GM18858 (cell line): ENCODE measurements around the gene FER.
A peak's percentile ranks its signal among the peaks of the same experiment; 100 is the strongest.
"Not testable (repeated sequence)": the region's sequence is repeated elsewhere in the genome, so short reads cannot be mapped to it uniquely, and the experiment has no call there.

Source experiments
- ATAC-seq: cut with Tn5 transposase; IDR thresholded peaks from one replicate; pipeline ENCODE4 v1.9.1; 2021; ENCODE audit not compliant: unreplicated experiment

Gene FER

DNA sequence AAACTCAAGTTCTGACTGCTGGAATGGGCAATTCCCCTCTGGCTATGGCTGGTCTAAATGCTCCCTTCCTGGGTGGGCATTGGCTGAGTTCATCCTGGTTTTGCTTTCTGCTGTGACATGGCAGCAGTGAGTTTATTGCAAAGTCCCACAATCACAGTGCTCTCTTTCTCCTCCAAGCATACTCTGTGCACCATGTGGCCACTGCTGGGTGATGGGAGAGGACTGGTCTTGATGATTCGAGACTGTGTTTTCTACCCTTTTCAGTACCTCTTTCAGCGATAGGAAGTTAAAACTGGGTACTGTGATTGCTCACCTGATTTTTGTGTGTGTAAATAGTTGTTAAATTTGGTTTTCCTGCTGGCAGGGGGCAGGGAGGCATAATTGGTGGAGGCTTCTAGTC, 49.7 kb downstream of the FER start:
- ATAC-seq: no peak

DNA sequence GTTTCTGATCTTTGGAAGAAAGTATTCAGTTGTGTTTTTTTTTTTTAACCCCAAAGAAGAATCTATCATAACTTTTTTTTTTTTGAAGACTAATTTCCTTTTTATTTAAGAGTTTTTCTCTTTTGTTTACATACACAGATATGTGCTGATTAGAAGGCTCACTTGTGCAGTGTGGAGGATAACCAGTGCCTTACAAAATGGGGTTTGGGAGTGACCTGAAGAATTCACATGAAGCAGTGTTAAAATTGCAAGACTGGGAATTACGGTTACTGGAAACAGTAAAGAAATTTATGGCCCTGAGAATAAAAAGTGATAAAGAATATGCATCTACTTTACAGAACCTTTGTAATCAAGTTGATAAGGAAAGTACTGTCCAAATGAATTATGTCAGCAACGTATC, 50.3 kb downstream of the FER start:
- ATAC-seq: no peak

DNA sequence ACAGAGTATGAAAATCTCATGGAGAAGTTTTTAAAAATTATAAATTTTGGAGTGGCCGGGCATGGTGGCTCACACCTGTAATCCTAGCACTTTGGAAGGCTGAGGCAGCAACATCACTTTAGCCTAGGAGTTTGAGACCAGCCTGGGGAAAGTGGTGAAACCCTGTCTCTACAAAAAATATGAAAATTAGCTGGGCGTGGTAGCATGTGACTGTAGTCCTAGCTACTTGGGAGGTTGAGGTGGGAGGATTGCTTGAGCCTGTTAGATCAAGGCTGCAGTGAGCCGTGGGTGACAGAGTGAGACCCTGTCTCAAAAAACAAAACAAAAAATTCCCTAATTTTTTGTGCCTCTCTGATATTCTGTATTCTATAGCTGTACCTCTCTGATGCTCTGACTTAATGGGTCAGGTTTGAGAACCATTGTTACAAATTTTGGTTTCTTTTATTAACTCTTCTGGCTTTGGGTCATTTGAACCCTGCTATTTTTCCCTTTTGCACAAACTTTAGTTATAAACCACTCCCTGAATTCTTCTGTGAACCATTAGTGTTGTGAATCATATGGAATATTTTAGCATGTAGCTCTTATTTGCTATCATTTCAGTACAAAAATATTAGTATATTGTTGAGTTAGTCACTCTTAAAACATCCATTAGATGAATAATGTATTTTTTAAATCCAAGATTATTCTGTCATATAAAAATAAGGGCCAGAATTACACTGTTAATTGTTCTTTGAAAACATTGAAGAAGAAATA, 51.0 kb downstream of the FER start:
- ATAC-seq: no peak

DNA sequence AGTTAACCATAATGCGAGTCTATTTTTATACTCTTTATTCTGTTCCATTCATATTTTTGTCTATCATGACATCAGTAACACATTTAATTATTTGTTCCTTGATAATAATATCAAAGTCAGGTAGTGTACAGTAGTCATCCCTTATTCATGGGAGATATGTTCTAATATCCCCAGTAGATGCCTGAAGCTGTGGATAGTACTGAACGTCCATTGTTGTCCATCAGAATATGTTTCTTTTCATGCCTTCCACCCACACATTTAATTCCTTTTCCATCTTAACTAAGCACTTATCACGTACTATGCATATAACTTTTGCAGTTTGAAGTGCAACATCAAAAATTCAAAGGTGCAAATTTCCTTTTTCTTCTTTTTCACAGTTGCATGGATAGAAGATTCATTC, 53.6 kb downstream of the FER start:
- no peak for ATAC-seq

DNA sequence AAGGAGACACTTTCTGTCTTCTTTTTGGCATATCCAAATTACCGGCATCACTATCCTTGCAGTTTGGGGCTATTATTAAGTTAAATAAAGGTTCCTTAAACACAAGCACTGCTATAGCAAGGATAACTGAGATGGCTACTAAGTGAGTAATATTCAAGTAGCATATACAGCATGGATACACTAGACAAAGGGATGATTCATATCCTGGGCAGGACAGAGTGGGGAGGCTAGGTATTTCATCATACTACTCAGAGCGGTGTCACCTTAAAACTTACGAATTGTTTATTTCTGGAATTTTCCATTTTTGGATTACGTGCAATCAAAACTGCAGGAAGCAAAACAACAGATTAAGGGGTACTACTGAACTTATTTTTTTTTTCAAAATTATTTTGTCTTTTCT, 54.1 kb downstream of the FER start:
- ATAC-seq: no peak

DNA sequence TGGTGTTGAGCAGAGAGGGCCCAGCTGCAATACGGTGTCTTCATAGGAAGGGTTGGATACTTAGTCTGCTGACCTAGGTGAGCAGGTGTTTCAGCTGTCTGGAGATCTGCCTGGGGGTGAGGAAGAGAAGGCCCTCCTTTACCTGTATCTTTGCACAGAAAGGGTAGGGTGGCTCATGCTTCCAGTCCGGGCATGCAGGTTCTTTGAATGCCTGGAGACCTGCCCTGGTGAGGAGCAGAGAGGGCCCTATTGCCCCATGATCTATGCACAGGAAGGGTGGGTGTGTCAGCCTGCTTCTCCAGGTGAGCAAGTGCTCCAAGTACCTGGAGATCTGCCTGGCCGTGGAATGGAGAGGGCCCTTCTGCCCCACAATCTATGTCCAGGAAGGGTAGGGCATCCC, 63.0 kb downstream of the FER start:
- ATAC-seq: no peak

DNA sequence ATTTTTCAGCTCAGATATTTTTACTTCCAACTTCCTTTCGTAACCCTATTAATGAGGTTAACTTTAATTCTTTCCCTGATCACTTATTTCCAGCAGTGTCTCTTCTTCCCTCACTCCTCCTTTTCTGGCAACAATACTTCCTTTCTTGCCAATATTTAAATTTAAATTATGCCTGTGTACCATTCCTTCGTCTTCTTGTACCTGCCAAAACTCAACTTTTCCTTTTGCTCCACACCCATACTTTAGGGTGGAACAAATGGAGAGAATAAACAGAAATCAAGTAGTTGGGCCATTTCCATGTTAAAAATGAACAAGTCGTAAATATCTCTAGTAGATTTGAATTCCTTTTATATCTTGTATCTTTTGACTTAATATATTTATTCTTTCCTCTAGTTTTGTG, 66.0 kb downstream of the FER start:
- ATAC-seq: no peak

DNA sequence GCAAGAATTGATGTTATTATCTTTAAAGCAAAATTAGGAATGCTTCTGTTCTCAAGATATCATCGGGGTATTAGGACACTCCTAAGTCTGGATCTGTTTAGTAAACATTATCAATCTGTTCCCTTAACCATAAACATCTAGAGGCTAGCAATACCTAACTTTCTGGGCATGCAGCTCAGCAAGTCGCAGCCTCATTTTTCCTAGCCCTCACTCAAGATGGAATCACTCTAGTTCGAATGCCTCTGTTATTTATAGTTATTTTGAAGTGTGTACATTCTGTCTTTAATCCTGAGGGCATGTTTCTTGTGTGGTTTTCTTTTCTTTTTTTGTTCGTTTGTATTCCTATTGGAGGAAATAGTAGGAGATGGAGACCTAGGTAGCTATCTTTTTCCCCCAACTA, 66.9 kb downstream of the FER start:
- no peak for ATAC-seq

DNA sequence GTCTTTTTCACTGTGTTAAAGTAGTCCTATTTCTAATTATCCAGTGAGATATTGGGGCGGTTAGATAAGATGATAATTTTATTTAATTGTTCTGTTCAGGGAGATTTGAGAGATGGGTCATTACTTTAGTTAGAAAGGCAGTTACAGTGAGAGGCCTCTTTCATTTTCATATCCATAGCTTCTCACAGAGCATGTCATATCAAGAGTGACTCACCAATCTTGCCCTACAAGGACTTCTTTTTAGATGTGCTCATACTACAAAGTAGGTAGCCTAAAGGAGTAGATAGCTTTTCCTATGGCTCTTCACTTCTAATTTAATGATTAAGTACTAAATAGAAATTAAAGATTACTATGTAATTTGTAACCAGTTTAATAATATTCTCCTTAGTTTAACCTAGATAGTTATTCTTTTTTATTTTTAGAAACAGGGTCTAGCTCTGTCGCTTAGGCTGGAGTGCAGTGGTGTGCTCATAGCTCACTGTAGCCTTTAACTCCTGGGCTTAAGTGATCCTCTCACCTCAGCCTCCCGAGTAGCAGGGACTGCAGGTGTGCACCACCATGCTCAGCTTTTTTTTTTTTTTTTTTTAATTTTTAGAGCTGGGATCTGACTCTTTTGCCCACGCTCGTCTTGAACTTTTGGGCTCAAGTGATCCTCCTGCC, 71.0 kb downstream of the FER start:
- peak; percentile 99 for ATAC-seq

DNA sequence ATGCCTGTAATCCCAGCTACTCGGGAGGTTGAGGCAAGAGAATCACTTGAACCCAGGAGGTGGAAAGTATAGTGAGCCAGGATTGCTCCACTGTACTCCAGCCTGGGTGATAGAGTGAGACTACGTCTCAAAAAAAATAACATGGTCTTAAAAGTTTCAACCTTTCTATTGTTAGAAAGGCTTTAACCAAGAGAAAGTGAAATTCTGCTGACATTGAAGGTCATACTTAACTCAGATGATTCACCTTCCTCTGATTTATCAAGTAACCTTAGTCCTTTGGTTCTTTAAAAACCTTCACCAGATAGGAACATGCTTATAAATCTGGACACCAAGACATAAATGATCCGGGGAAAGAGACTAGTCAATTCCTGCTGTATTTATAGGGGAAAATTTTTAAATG, 73.3 kb downstream of the FER start:
- ATAC-seq: no peak

DNA sequence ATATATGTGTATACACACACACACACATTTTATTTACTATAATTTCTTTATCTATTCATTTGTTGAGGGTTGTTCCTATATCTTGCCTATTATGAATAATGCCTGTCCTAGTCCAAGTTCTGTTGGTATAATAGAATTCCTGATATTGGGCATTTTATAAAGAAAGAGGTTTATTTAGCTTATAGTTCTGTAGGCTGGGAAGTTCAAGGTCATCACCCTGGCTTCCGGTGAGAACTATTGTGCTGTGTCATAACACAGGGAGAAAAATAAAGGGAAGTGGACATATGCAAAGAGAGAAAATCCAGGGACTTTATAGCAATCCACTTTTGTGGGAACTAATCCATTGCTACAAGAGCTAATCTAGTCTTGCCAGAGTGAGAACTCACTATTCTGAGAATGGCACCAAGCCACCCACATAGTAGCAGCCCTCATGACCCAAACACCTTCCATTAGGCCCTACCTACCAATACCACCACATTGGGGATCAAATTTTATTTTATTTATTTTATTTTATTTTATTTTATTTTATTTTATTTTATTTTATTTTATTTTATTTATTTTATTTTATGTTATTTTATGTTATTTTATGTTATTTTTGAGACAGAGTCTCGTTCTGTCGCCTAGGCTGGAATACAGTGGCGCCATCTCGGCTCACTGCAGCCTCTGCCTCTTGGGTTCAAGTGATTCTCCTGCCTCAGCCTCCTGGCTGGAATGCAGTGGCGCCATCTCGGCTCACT, 74.7 kb downstream of the FER start:
- ATAC-seq: no peak

DNA sequence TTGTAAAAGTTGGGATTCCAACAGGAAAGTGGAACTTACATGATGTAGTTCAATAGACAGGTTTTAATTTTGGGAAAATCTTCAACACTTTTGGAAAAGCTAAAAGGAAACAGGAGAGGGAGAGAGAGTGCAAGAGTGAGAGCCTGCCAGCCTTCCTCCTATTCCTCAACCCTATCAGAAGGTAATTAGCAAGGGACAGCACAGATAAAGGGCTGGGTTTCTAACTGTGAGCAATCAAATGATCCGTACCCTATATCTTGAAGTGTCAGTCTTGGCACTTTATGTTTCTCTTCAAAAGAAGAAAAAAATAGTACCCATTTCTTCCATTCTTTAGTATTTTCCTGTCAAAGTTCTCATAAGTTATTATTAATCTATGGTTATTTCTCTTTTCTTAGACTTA, 79.4 kb downstream of the FER start:
- ATAC-seq: no peak

DNA sequence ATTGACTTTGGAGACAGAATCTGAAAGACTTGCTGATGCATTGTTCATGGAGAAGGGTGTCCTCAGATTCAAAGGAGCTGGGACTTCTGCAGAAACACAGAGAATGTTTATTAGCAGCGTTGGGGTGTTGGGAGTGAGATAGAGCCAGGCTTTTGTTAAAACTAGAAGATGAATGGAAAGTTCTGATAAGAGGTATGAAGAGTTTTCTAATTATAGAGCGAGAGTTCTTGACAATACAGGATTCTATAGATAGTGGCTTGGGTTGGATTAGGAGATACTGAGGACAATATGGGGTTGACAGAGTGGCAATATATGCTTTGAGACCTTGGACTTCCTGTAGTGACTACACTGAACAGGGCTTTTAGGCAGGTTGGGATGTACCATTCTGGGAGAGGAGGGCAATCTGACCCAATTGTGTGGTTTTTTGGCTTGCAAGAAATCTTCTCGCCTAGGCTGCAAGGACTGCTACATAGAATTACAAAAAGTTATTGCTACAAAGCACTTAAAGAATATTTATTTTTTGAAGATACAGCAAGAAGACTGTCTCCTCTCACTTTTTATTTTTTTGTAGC, 83.1 kb downstream of the FER start:
- ATAC-seq: no peak

DNA sequence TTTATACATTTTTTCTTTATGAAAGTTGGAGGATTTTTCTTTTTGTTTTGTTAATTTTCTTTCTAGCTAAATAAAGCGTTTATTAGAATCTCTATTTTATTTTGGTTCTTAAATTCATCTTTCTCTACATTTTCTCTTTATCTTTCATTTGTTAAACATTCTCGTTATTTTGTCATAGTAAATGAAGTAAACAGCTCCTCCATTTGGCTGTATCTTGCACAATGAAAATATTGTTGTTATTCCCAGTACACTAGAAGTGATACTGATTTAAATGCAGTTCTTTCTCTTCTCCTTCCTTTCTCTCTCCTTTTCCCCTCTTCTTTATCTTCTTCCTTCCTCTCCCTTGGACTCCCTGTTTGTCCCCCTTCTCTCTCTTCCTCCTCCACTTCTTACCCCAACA, 88.8 kb downstream of the FER start:
- ATAC-seq: no peak

DNA sequence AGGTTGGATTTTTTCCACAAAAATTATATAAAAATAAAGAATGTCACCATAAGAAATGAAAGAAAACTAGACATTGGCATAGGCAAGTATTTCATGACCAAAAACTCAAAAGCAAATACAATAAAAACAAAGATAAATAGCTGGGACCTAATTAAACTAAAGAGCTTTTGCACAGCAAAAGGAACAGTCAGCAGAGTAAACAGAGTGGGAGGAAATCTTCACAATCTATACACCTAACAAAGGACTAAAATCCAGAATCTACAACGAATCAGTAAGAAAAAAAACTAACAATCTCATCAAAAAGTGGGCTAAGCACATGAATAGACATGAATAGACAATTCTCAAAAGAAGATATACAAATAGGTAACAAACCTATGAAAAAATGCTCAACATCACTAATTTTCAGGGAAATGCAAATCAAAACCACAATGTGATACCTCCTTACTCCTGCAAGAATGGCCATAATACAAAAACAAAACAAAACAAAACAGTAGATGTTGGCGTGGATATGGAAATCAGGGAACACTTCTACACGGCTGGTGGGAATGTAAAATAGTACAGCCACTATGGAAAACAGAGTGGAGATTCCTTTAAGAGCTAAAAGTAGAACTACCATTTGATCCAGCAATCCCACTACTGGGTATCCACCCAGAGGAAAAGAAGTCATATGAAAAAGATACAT, 94.7 kb downstream of the FER start:
- not testable (repeated sequence) for ATAC-seq

DNA sequence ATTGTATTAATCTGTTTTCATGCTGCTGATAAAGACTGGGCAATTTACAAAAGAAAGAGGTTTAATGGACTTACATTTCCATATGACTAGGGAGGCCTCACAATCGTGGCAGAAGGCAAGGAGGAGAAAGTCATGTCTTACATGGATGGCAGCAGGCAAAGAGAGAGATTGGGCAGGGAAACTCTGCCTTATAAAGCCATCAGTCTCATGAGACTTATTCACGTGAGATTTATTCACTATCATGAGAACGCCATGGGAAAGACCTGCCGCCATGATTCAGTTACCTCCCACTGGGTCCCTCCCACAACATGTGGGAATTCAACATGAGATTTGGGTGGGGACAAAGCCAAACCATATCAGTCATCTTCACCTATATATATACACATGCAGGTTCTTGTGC, 103.4 kb downstream of the FER start:
- not testable (repeated sequence) for ATAC-seq

DNA sequence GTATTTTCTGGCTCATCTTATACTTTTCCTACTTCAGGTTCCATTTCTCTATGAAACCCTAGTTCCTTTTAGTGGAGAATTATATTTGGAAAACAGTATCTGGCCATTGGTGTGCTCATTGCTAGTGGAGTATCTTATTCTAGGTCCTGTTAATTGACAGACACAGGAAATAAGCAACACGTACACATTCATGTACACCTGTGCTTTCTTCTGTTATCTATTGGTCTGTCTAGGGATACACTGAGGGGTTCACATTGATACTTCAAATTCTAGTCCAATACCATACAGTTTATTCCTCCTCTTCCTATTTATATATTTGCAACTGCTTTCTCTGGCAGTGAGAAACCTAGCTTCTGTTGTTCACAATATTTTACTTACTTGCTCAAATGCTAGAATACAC, 110.2 kb downstream of the FER start:
- ATAC-seq: no peak

DNA sequence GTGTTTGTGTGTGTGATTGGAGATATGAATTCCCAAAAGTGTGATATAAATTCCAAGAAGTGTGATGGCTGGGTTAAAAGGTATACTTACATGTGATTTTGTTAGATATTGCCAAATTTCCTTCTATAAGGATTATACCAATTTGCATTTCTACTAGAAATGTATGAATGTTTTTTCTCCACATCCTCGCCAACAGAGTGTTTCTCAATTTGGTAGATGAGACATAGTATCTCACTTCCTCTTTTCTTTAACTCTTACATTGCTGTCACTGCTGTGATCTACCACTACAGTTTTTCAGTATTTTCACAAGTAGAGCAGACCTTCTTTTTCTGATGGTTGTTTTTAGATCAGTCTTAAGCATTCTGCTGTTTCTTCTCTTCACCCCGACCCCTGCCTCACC, 111.3 kb downstream of the FER start:
- ATAC-seq: peak; percentile 99

DNA sequence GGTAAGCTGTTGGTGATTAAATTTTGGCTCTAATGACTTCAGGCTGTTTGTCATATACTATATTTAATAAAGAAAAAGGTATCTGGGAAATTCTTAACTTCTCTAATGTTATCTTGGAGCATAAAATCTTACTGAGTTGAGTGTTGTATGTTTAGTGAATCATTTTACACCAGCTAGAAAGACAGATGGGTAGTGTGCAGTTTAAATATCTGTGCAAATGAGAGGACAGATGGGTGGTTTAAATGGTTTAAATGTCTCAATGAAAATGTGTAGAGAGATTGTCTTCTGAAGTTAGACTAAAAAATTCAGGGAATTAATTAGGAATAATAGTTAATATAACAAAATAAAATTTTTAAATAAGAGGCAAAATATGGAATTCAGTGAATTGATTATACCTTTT, 114.5 kb downstream of the FER start:
- no peak for ATAC-seq

DNA sequence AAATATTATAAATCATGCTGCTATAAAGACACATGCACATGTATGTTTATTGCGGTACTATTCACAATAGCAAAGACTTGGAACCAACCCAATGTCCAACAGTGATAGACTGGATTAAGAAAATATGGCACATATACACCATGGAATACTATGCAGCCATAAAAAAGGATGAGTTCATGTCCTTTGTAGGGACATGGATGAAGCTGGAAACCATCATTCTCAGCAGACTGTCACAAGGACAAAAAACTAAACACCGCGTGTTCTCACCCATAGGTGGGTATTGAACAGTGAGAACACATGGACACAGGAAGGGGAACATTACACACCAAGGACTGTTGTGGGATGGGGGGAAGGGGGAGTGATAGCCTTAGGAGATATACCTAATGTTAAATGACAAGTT, 118.4 kb downstream of the FER start:
- not testable (repeated sequence) for ATAC-seq

DNA sequence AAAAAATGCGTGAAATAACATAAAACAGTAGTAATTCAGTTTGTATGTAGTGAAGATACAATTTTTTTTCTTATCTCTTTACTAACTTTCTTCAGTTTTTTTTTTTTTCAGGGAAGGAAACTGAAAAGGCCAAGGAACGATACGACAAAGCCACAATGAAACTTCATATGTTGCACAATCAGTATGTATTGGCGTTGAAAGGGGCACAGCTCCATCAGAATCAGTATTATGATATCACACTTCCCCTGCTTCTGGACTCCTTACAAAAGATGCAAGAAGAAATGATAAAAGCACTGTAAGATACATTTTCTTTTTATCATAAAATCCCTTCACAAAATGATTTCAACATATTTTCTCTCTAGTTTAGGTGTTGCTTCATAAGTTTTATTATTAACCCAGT, 120.0 kb downstream of the FER start:
- ATAC-seq: no peak
